CD4-positive, alpha-beta T cell treated with Interleukin-6 for 4 hours (primary cell): Measurements from ENCODE around the gene TCEA2.
A peak's percentile ranks its signal among the peaks of the same experiment; 100 is the strongest.

Experiments
- DNase-seq: peaks from one replicate; pipeline ENCODE4 v3.0.0-alpha.2; 2020; ENCODE audit warnings: mixed read lengths

The TCEA2 gene

GRCh38 chr20:64067005-64067632 lies 4.1 kb downstream of the TCEA2 start:
- DNase-seq = no peak

GRCh38 chr20:64067733-64068307 lies 4.8 kb downstream of the TCEA2 start:
- DNase-seq = no peak

- peak; percentile 1 for DNase-seq
These were observed 5.6 kb downstream of the TCEA2 start for GRCh38 chr20:64068386-64069208.

GRCh38 chr20:64069209-64069613 lies 6.2 kb downstream of the TCEA2 start:
- DNase-seq = no peak

- peak; percentile 40 for DNase-seq
These were observed 6.7 kb downstream of the TCEA2 start for GRCh38 chr20:64069614-64070243.

DNA sequence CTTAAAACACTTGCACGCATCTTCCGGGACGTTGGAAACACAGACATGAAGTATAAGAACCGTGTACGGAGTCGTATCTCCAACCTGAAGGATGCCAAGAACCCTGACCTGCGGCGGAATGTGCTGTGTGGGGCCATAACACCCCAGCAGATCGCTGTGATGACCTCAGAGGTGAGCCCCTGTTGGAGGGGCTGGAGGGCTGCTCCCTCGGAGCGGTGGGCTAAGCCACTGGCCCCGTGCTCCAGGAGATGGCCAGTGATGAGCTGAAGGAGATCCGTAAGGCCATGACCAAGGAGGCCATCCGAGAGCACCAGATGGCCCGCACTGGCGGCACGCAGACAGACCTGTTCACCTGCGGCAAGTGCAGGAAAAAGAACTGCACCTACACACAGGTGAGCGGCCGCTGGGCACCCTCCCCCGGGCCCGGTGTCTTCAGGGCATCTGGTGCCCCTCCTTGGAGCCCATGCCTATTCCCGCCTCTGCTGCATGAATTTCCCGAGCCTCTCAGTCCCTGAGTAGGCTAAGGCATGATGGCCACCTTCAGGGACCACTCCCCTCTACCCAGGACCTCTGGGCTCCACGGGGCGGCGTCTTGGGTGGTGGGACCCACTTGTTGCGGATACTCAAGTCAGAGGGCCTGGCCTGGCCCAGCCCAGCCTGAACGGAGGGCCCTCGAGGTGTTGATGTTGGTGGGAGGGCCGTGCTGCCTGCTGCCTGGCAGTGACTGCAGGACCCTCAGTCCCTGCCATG lies 7.4 kb downstream of the TCEA2 start:
- DNase-seq = no peak

- DNase-seq = no peak
These were observed 8.6 kb downstream of the TCEA2 start for GRCh38 chr20:64071341-64072332.

- no peak for DNase-seq
These were observed 9.6 kb downstream of the TCEA2 start for GRCh38 chr20:64072498-64073063.

- no peak for DNase-seq
These were observed 10.6 kb downstream of the TCEA2 start for GRCh38 chr20:64073476-64074183.

- no peak for DNase-seq
These were observed 11.3 kb downstream of the TCEA2 start for GRCh38 chr20:64074184-64074789.

DNA sequence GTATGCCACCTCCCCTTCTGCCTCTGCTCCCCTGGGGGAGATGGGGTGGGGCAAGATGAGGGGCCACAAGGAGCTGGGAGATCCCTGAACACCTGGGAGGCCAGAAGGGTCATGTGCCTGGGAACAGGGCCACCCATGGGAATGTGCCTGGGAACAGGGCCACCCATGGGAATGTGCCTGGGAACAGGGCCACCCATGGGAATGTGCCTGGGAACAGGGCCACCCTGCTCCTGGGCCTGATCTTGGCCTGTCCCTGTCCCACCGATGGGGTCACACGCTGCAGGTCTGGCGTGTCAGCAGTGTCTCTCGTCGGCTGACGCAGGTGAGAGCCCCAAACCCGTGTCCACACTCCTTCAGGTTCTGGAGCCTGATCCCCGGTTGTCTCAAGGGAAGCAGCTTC lies 12.0 kb downstream of the TCEA2 start:
- DNase-seq = no peak

DNA sequence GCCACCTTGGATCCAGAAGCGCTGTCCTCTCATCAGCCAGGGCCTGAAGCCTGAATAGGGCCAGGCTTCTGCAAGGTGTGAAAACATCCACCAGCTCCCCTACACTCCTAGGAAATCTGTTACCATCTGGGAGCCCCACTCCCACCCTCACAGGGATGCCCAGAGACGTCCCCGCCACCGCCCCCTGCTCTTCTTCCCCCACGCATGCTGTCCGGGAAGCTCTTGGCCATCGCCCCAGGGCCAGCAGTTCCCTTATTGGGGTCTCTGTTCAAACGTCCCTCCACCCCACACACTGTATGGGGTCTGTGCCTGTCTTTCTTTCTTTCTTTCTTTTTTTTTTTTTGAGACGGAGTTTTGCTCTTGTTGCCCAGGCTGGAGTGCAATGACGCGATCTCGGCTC lies 12.6 kb downstream of the TCEA2 start:
- DNase-seq = no peak

DNA sequence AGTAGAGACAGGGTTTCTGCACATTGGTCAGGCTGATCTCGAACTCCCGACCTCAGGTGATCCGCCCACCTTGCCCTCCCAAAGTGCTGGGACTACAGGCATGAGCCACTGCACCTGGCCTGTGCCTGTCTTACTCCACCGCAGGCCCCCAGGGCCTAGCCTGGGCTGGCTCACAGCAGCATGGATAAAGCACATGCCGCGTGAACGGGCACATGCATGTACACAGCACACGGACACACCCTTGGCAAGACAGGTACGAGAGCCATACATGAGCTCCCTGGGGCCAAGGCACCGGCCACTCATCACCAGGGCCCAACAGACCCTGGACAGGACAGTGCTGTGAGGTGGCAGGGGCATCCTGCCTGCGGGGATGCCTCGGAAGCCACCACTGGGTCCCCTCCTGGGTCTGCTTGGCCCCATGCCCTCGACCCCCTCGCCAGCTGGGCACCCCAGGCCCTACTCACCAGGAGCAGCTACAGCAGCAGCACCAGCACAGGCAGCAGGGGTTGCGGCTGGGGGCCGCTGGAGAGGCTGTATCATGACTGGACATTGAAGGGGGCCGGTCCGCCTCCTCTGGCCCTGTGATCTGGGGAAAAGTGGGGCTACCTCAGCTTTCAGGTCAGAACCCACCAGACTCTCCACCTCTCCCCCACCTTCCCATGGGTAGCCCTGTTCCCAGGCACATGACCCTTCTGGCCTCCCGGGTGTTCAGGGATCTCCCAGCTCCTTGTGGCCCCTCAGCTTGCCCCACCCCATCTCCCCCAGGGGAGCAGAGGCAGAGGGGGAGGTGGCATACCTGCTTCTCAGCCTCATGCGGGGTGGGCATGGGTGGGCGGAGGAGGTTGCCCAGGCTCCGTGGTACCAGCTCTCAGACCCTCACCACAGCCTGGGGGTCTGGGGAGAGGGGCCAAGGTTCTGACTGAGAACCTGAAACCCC lies 13.3 kb downstream of the TCEA2 start:
- DNase-seq = no peak

GRCh38 chr20:64077094-64077493 lies 14.1 kb downstream of the TCEA2 start:
- peak; percentile 64 for DNase-seq

DNA sequence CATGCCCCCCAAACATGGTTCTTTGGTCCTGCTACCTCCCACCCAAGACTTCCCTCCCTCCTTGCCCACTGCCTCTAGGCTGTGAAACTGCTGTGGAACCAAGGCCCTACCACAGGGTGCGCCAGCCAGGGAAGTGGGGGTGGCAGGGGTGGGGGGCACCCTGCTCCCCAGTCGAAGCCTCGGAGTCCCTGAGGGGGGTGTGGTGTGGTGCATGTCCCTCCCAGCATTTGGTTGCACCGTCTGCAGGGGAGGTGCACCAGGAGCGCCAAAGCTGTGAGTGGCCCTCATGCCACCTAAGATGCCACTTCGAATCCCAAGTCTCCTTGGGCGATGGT lies 14.5 kb downstream of the TCEA2 start:
- no peak for DNase-seq

DNA sequence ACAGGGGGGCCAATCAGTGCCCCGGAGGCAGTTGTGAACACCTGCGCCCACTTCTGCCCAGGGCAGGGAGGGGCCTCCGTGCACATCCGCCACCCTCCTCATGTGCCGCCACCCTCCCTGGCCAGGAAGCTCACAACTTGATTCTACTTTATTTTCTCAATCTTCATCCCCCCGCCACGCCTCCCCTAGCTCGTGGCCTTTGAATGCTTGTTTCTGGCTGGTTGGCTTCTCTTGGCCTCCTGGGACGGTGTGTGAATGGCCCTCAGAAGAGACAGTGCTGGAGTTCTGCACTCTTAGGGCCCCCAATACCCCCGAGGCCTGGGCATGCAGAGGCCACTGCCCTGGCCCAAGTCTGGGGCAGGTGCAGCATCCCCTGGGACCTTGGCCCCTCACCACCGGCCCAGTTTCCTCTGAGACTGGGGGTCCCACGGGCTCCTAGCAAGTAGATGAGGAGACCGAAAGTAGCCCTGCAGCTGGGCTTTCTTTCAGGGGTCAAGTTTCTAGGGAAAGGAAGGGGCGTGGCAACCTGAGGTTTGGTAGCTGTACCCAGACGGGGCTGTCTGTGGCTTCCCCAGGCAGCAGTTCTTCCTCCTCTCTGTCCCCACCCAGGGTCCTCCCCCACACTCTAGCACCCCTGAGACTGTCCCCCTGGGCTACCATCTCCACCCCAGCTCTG lies 15.0 kb downstream of the TCEA2 start:
- DNase-seq = peak; percentile 78

- no peak for DNase-seq
These were observed 15.9 kb downstream of the TCEA2 start for GRCh38 chr20:64078934-64079272.

GRCh38 chr20:64079273-64080012 lies 16.4 kb downstream of the TCEA2 start, which contains the start of gene RGS19:
TSS of gene RGS19 (minus strand) at chr20:64079518. CDS start at chr20:64076886, 2,632 bp downstream.
- peak; percentile 85 for DNase-seq
